PC-9 (cell line): Measurements from ENCODE around the gene C1orf167. TPM values are rescaled to one million over a fixed set of nuclear protein-coding genes. Genes with fewer than 3 reads are reported as not detected.

ENCODE experiments used
- BruUV-seq: library from RNA; stranded (reverse); fragments of 400-500 nt; replicated peaks from 2 replicates; lab custom pipeline; 2021; lab: Mats Ljungman, UMichigan
- CTCF ChIA-PET: fragments of 300-600 bp; sonication (Branson Sonifier 250); formaldehyde crosslinking; loops from one replicate; lab custom pipeline; 2022; ENCODE audit warnings: antibody characterized with exemption; lab: Charles Lee
- POLR2A ChIA-PET: fragments of 300-600 bp; sonication (Branson Sonifier 250); formaldehyde crosslinking; loops from one replicate; lab custom pipeline; 2022; ENCODE audit warnings: antibody characterized with exemption; ENCODE audit not compliant: unreplicated experiment; lab: Charles Lee
- DNase-seq, 2 experiments: peaks; one replicate each; pipeline versions ENCODE4 v3.0.0 to v3.0.0-alpha.2; 2015 to 2022; ENCODE audit warnings: mixed read lengths in 1 of 2
- H2AFZ ChIP-seq: fragments of 200-600 bp; sonication (generic); 2 replicates; pipeline ENCODE4 v1.8.1; 2017; ENCODE audit warnings: antibody characterized with exemption
- H3F3A ChIP-seq: fragments of 200-600 bp; sonication (generic); 2 replicates; pipeline ENCODE4 v1.8.1; 2017; ENCODE audit warnings: antibody characterized with exemption, mild to moderate bottlenecking, low read depth; ENCODE audit not compliant: insufficient read depth
- H3K27ac ChIP-seq: fragments of 200-600 bp; sonication (generic); 2 replicates; pipeline ENCODE4 v1.6.1; 2016; ENCODE audit warnings: mixed run types
- H3K27me3 ChIP-seq: fragments of 200-600 bp; sonication (generic); 2 replicates; pipeline ENCODE4 v1.6.1; 2016; ENCODE audit warnings: low read depth, mixed run types; ENCODE audit not compliant: insufficient read depth
- H3K36me3 ChIP-seq: fragments of 200-600 bp; sonication (generic); 2 replicates; pipeline ENCODE4 v1.6.1; 2016; ENCODE audit warnings: low read depth, mixed run types
- H3K4me1 ChIP-seq: fragments of 200-600 bp; sonication (generic); replicated peaks from 2 replicates; pipeline ENCODE4 v1.6.1; 2016; ENCODE audit warnings: mixed run types; ENCODE audit not compliant: insufficient read depth
- H3K4me2 ChIP-seq: fragments of 200-600 bp; sonication (generic); 2 replicates; pipeline ENCODE4 v1.6.1; 2017; ENCODE audit warnings: mixed run types
- H3K4me3 ChIP-seq: fragments of 200-600 bp; sonication (generic); 2 replicates; pipeline ENCODE4 v1.6.1; 2016; ENCODE audit warnings: mixed run types
- H3K79me2 ChIP-seq: fragments of 200-600 bp; sonication (generic); 2 replicates; pipeline ENCODE4 v1.6.1; 2017; ENCODE audit warnings: low read depth, mixed run types
- H3K9me2 ChIP-seq: fragments of 200-600 bp; sonication (generic); 2 replicates; pipeline ENCODE4 v1.8.1; 2017; ENCODE audit warnings: mild to moderate bottlenecking; ENCODE audit not compliant: insufficient read depth
- H3K9me3 ChIP-seq: fragments of 200-600 bp; sonication (generic); 2 replicates; pipeline ENCODE4 v1.8.1; 2016; ENCODE audit warnings: low read depth; ENCODE audit not compliant: insufficient read depth
- H4K20me1 ChIP-seq: fragments of 200-600 bp; sonication (generic); 2 replicates; pipeline ENCODE4 v1.8.1; 2017; ENCODE audit not compliant: insufficient read depth
- CTCF ChIP-seq: fragments of 200-600 bp; sonication (generic); conservative IDR thresholded peaks from 2 replicates; pipeline ENCODE4 v1.6.1; 2017; ENCODE audit warnings: mixed run types, antibody characterized with exemption, mild to moderate bottlenecking, moderate library complexity
- EZH2 ChIP-seq: fragments of 200-600 bp; sonication (generic); IDR thresholded peaks from 2 replicates; pipeline ENCODE4 v1.8.0; 2017; ENCODE audit warnings: antibody characterized with exemption, low read depth
- intact Hi-C: fragments of 100-400 bp; cut with micrococcal nuclease; formaldehyde crosslinking; loops from one replicate; pipeline ENCODE4 v1.10.0; 2022; ENCODE audit not compliant: unreplicated experiment
- total RNA-seq: library from RNA; stranded (reverse); gene quantifications from 2 replicates; pipeline ENCODE4 v1.2.3, GENCODE V29; 2021

Gene C1orf167
- total RNA-seq, 1 experiment from 2014 or later: not detected

- no peaks in the 10 kb centered on the region for H3K9me3 ChIP-seq
- no peaks in the 10 kb centered on the region for H3K36me3 ChIP-seq
- TF ChIP-seq CTCF: no peak
- H3K4me2 ChIP-seq: no peak overlapping the region
- H3K9me2 ChIP-seq: no peaks in the 10 kb centered on the region
- no peak for DNase-seq
- no peaks in the 10 kb centered on the region for H4K20me1 ChIP-seq
- no peaks in the 10 kb centered on the region for H3K79me2 ChIP-seq
- H3K27ac ChIP-seq: no peak overlapping the region
- no peak overlapping the region for H2AFZ ChIP-seq
- no TSS peak for BruUV-seq
- no peaks in the 10 kb centered on the region for H3K27me3 ChIP-seq
- intact Hi-C loops: loop anchor here (10.0 kb wide), 1 partner anchor 163 kb away; no protein-coding TSS in a partner anchor
- ChIA-PET CTCF (no interaction called here), POLR2A (no interaction called here)
- no peak overlapping the region for H3K4me3 ChIP-seq
- H3F3A ChIP-seq: peaks cover 6% of the 10 kb centered on the region; the same call in 1 of the 2 replicates
- no peaks in the 10 kb centered on the region for H3K4me1 ChIP-seq
These were observed 30.2 kb upstream of the C1orf167 start for GRCh38 chr1:11731691-11732283.

- Histone ChIP-seq H3K79me2 (peaks cover 10% of the 10 kb centered on the region), H3F3A (peaks cover 14% of the 10 kb centered on the region; the same call in 1 of the 2 replicates), H4K20me1 (no peaks in the 10 kb centered on the region), H3K4me2 (no peak overlapping the region), H3K9me3 (no peaks in the 10 kb centered on the region), H3K27ac (no peak overlapping the region), H2AFZ (no peak overlapping the region), H3K36me3 (no peaks in the 10 kb centered on the region), H3K4me1 (peaks cover 9% of the 10 kb centered on the region), H3K4me3 (no peak overlapping the region), H3K27me3 (no peaks in the 10 kb centered on the region), H3K9me2 (no peaks in the 10 kb centered on the region)
- ChIA-PET CTCF (no interaction called here), POLR2A (no interaction called here)
- DNase-seq: no peak
- intact Hi-C loops: loop anchor here (10.0 kb wide), 1 partner anchor 161 kb away; no protein-coding TSS in a partner anchor
- TF ChIP-seq CTCF: no peak
- TF ChIP-seq EZH2: no peak
- BruUV-seq: no TSS peak
These were observed 28.7 kb upstream of the C1orf167 start for GRCh38 chr1:11733306-11733705.

- no TSS peak for BruUV-seq
- H3K27ac ChIP-seq: no peak overlapping the region
- H3K4me3 ChIP-seq: peak overlapping the region; percentile 79; the same call in 1 of the 2 replicates
- CTCF ChIA-PET: interaction anchor here (1.2 kb wide), 1 partner anchor 16 kb away, joined by 4 read pairs; no protein-coding TSS in a partner anchor
- H3K4me2 ChIP-seq: peak overlapping the region; percentile 76
- H3K79me2 ChIP-seq: peaks cover 14% of the 10 kb centered on the region
- no peaks in the 10 kb centered on the region for H3K36me3 ChIP-seq
- H3F3A ChIP-seq: peaks cover 14% of the 10 kb centered on the region; the same call in 1 of the 2 replicates
- no peak for DNase-seq
- TF ChIP-seq CTCF (no peak), EZH2 (no peak)
- H3K27me3 ChIP-seq: no peaks in the 10 kb centered on the region
- POLR2A ChIA-PET: interaction anchor here (0.6 to 0.9 kb wide), 5 partner anchors 50 to 173 kb away, joined by 3 to 10 read pairs (median 3); no protein-coding TSS in a partner anchor
- H3K4me1 ChIP-seq: peaks cover 9% of the 10 kb centered on the region
- no peaks in the 10 kb centered on the region for H3K9me2 ChIP-seq
- H3K9me3 ChIP-seq: no peaks in the 10 kb centered on the region
- H2AFZ ChIP-seq: peak overlapping the region; percentile 52; the same call in 1 of the 2 replicates
- intact Hi-C loops: loop anchor here (5.0 to 10.0 kb wide), 4 partner anchors 52 to 159 kb away; partner anchors contain the start of genes CLCN6 and MTHFR
- no peaks in the 10 kb centered on the region for H4K20me1 ChIP-seq
These were observed 26.5 kb upstream of the C1orf167 start for GRCh38 chr1:11735531-11735853.
